K562 (cell line): ENCODE data around the gene ZFAND2B. TPM values are rescaled to one million over a fixed set of nuclear protein-coding genes. Genes with fewer than 3 reads are reported as not detected.

Experiments used
- ATAC-seq: fragments of 200-7000 bp; cut with Tn5 transposase; 3 replicates; pipeline ENCODE4 v1.9.1; 2020; ENCODE audit warnings: moderate library complexity
- BruUV-seq: library from RNA; stranded (reverse); fragments of 400-500 nt; replicated peaks from 2 replicates; lab custom pipeline; 2021; lab: Mats Ljungman, UMichigan
- CTCF ChIA-PET: fragments of 300-600 bp; formaldehyde crosslinking; extraction: SDS; loops from one replicate; lab custom pipeline; 2021; ENCODE audit warnings: low intra/inter-chr PET ratio; lab: Yijun Ruan, JAX
- POLR2A ChIA-PET: fragments of 300-600, 350-650 bp; sonication (Branson Sonifier 250); formaldehyde crosslinking; extraction: SDS; loops from one replicate; lab custom pipeline; 2021; ENCODE audit warnings: antibody characterized with exemption, inconsistent platforms; lab: Yijun Ruan, JAX
- DNase-seq, 4 experiments: peaks; one replicate each; pipeline versions ENCODE4 v3.0.0 to v3.0.0-alpha.2; 2011 to 2018; ENCODE audit warnings: low spot score in 3 of 4, mixed read lengths in 3 of 4; ENCODE audit errors: extremely low read depth in 1 of 4
- FAIRE-seq: peaks from 2 replicates; lab custom pipeline; 2011; peaks lifted over from hg19 to GRCh38; lab: Jason Lieb, UNC
- H2AFZ ChIP-seq: 2 replicates; pipeline ENCODE4 v1.6.0; 2011; ENCODE audit warnings: low read depth, low read length, control low read depth, inconsistent platforms
- H3K27ac ChIP-seq: fragments of 200-600 bp; 3 replicates; pipeline ENCODE4 v1.8.0; 2011; ENCODE audit warnings: low read depth, mild to moderate bottlenecking, control low read depth, inconsistent platforms, low read length, moderate library complexity, mixed read lengths; ENCODE audit errors: extremely low read depth
- H3K27me3 ChIP-seq, 2 experiments: fragments of 300-600 bp in 1 of 2; 2 replicates in 1 of 2; 3 replicates in 1 of 2; pipeline versions ENCODE4 v1.6.0 to v1.8.0; 2011; ENCODE audit warnings: inconsistent platforms in 2 of 2, low read length in 2 of 2, mild to moderate bottlenecking in 1 of 2, mixed read lengths in 1 of 2, moderate library complexity in 1 of 2; ENCODE audit not compliant: control insufficient read depth in 2 of 2, insufficient read depth in 2 of 2
- H3K36me3 ChIP-seq: fragments of 300-600 bp; 3 replicates; pipeline ENCODE4 v1.8.0; 2011; ENCODE audit warnings: mild to moderate bottlenecking, low read length, inconsistent platforms; ENCODE audit not compliant: control insufficient read depth, insufficient read depth
- H3K4me1 ChIP-seq, 2 experiments: fragments of 200-600 bp in 1 of 2; replicated peaks in 1 of 2; 2 replicates in 1 of 2; 3 replicates in 1 of 2; pipeline versions ENCODE4 v1.5.1 to v1.8.0; 2011; ENCODE audit warnings: inconsistent platforms in 2 of 2, low read length in 2 of 2, mild to moderate bottlenecking in 1 of 2, mixed read lengths in 1 of 2, moderate library complexity in 1 of 2; ENCODE audit not compliant: control insufficient read depth in 2 of 2, insufficient read depth in 2 of 2
- H3K4me2 ChIP-seq: 2 replicates; pipeline ENCODE4 v1.6.1; 2011; ENCODE audit warnings: low read length, control low read depth, inconsistent platforms, mixed read lengths; ENCODE audit not compliant: insufficient read depth
- H3K4me3 ChIP-seq: fragments of 200-600 bp; sonication (generic), shearing (Covaris generic); 2 replicates; pipeline ENCODE4 v1.5.1; 2016; ENCODE audit warnings: control low read depth, inconsistent platforms
- H3K79me2 ChIP-seq: fragments of 200-600 bp; 3 replicates; pipeline ENCODE4 v1.8.0; 2011; ENCODE audit warnings: low read length, inconsistent platforms; ENCODE audit not compliant: control insufficient read depth, insufficient read depth
- H3K9ac ChIP-seq, 2 experiments: 2 replicates each; pipeline versions ENCODE4 v1.6.0 to v1.6.1; 2011; ENCODE audit warnings: low read depth in 2 of 2, low read length in 2 of 2, control low read depth in 1 of 2, inconsistent platforms in 1 of 2, mild to moderate bottlenecking in 1 of 2, mixed read lengths in 1 of 2; ENCODE audit not compliant: insufficient read depth in 1 of 2
- H3K9me1 ChIP-seq: one replicate; pipeline ENCODE4 v1.6.0; 2011; ENCODE audit warnings: inconsistent platforms, mild to moderate bottlenecking, low read length, moderate library complexity; ENCODE audit not compliant: control insufficient read depth, insufficient read depth
- H3K9me3 ChIP-seq: replicated peaks from 2 replicates; pipeline ENCODE4 v1.5.1; 2011; ENCODE audit warnings: low read depth, low read length, inconsistent platforms; ENCODE audit not compliant: control insufficient read depth, insufficient read depth
- H4K20me1 ChIP-seq: replicated peaks from 2 replicates; pipeline ENCODE4 v1.6.1; 2011; ENCODE audit warnings: low read length, inconsistent platforms, mixed read lengths; ENCODE audit not compliant: control insufficient read depth, insufficient read depth
- HDAC1 ChIP-seq, 2 experiments: fragments of 450-650 bp; IDR thresholded peaks; 2 replicates each; pipeline ENCODE4 v1.6.1; 2016 to 2017; ENCODE audit warnings: inconsistent platforms in 1 of 2, mild to moderate bottlenecking in 1 of 2, moderate library complexity in 1 of 2
- HDAC8 ChIP-seq: fragments of 450-650 bp; IDR thresholded peaks from 2 replicates; pipeline ENCODE4 v1.6.1; 2016; ENCODE audit warnings: mild to moderate bottlenecking, missing genetic modification characterization, moderate library complexity, missing compliant biosample characterization
- IRF2 ChIP-seq: sonication (generic); formaldehyde crosslinking; IDR thresholded peaks from 2 replicates; pipeline ENCODE4 v1.8.1; 2022; ENCODE audit warnings: mild to moderate bottlenecking, missing genetic modification reagents
- KLF10 ChIP-seq: fragments of 250-450 bp; sonication (Bioruptor Pico); IDR thresholded peaks from 2 replicates; pipeline ENCODE4 v1.6.1; 2021; ENCODE audit warnings: matching md5 sums
- NUFIP1 ChIP-seq: fragments of 450-650 bp; IDR thresholded peaks from 2 replicates; pipeline ENCODE4 v1.6.1; 2018; ENCODE audit not compliant: partially characterized antibody
- RFX1 ChIP-seq: fragments of 450-650 bp; IDR thresholded peaks from 2 replicates; pipeline ENCODE4 v1.6.1; 2016; ENCODE audit warnings: mild to moderate bottlenecking, moderate library complexity
- SAP30 ChIP-seq: fragments of 200-600 bp; sonication (generic); IDR thresholded peaks from 2 replicates; pipeline ENCODE4 v1.6.1; 2012; ENCODE audit warnings: borderline replicate concordance, low read depth, mild to moderate bottlenecking, moderate library complexity, low read length, control low read depth, inconsistent platforms; ENCODE audit not compliant: insufficient read depth, poor library complexity, severe bottlenecking
- SRSF9 ChIP-seq: fragments of 200-400 bp; formaldehyde crosslinking; IDR thresholded peaks from 2 replicates; pipeline ENCODE4 v1.6.1; 2017; ENCODE audit warnings: low read depth, low read length, borderline replicate concordance
- ZNF212 ChIP-seq: fragments of 450-650 bp; formaldehyde crosslinking; IDR thresholded peaks from 2 replicates; pipeline ENCODE4 v1.4.0; 2020; ENCODE audit warnings: mild to moderate bottlenecking
- ZNF512 ChIP-seq: IDR thresholded peaks from 2 replicates; pipeline ENCODE4 v1.6.1; 2016; ENCODE audit warnings: missing genetic modification characterization, missing compliant biosample characterization
- ZNF589 ChIP-seq: fragments of 200-800 bp; sonication (Bioruptor generic); IDR thresholded peaks from 2 replicates; pipeline ENCODE4 v1.6.1; 2016; ENCODE audit warnings: low read depth, missing genetic modification characterization, missing compliant biosample characterization
- WGBS: fragments of 100-300 bp; shearing (Covaris generic); methylation state at CpG from one replicate; pipeline ENCODE4 v1.1.6; 2016; ENCODE audit warnings: low coverage, mixed read lengths; ENCODE audit not compliant: insufficient coverage; ENCODE audit errors: missing lambda C conversion rate; 5-methylcytosine and 5-hydroxymethylcytosine counted together
- in situ Hi-C: fragments of 300-500 bp; cut with MboI; formaldehyde crosslinking; loops from 4 replicates; pipeline ENCODE4 v1.15.0; 2018; ENCODE audit warnings: inconsistent platforms, mixed read lengths
- intact Hi-C: fragments of 100-400 bp; cut with micrococcal nuclease; formaldehyde crosslinking; loops from 2 replicates; pipeline ENCODE4 v1.14.2; 2022
- polyA plus RNA-seq, 8 experiments: library from polyadenylated mRNA; depleted of rRNA in 4 of 8; stranded (reverse) in 5 of 8; unstranded in 3 of 8; fragments of >200 nt; fragmentation: Nextera tagmentation in 2 of 8; fragmentation: Illumina TruSeq in 1 of 8; extraction: Ambion mirVana in 2 of 8; extraction: Trizol in 1 of 8; gene quantifications; 2 replicates each; pipeline versions ENCODE4 v1.2.1 to v1.2.3, GENCODE V29; 2011 to 2014; ENCODE audit warnings: inconsistent platforms in 1 of 8, missing spikeins in 1 of 8
- total RNA-seq, 7 experiments: library from RNA; depleted of rRNA in 6 of 7; stranded (reverse); fragments of >200 nt in 6 of 7; fragmentation: Illumina TruSeq in 2 of 7; extraction: Trizol in 2 of 7; gene quantifications; 2 replicates each; pipeline versions ENCODE4 v1.2.1 to v1.2.3, GENCODE V29; 2011 to 2021; ENCODE audit warnings: low replicate concordance in 1 of 7

ZFAND2B gene
- total and polyA plus RNA-seq, 9 of the 15 experiments (the other 6 are each of a cell fraction or from before 2014, with no cell fraction given) = 9.9 to 33.3 (median 26.1) TPM

- 32% methylated on average over 4 of the region's 4 CpGs for WGBS
- in situ Hi-C loops = no loop called here
- BruUV-seq = no TSS peak
- ChIA-PET POLR2A (no interaction called here), CTCF (interaction anchor here (0.6 to 2.3 kb wide), 3 partner anchors 51 to 137 kb away, joined by 4 to 10 read pairs (median 5); no protein-coding TSS in a partner anchor)
- Histone ChIP-seq H3K79me2 (no peaks in the 10 kb centered on the region; the same call in 2 of the 3 replicates), H3K4me3 (peak overlapping the region; percentile 55), H3K36me3 (0 out of 3 replicates have a peak, but pooled peaks cover 5% of the 10 kb centered on the region), H3K27ac (no peak overlapping the region), H3K4me2 (peak overlapping the region; percentile 86), H3K9ac (peak overlapping the region; percentile 11 to 95), H3K4me1 (peaks cover 8 to 16% of the 10 kb centered on the region in 2 experiments; a peak in 4 of 5 replicates), H3K27me3 (no peaks in the 10 kb centered on the region), H4K20me1 (no peaks in the 10 kb centered on the region; the same call in 1 of the 2 replicates), H2AFZ (peak overlapping the region; percentile 10; the same call in 1 of the 2 replicates)
- FAIRE-seq (no peak), DNase-seq (no peak)
- intact Hi-C loops = loop anchor here (2.0 kb wide), 1 partner anchor 58 kb away; the partner anchor contains the start of gene ABCB6
- TF ChIP-seq ZNF589 (CRISPR knock-in tag) (no peak), KLF10 (CRISPR knock-in tag) (no peak), SAP30 (no peak), IRF2 (CRISPR knock-in tag) (no peak), ZNF212 (CRISPR knock-in tag) (no peak), NUFIP1 (no peak), ZNF512 (no peak), SRSF9 (no peak), HDAC1 (IDR thresholded peaks at IDR 0.05) (no peak), HDAC8 (tag) (no peak), RFX1 (no peak)
- TF ChIP-seq, all 486 proteins: peak for 0
- no peak for ATAC-seq
- Histone ChIP-seq H3K9me3 (no peaks in the 10 kb centered on the region), H3K9me1 (no peaks in the 10 kb centered on the region)
Measured at GRCh38 chr2:219161097-219161496, 45.5 kb upstream of the ZFAND2B start.
